Suprapubic skin (tissue), 4 donors: ENCODE data around the gene HSD11B1L. TPM values are rescaled to one million over a fixed set of nuclear protein-coding genes. Genes with fewer than 3 reads are reported as not detected.

Experiments used
- DNase-seq, 2 donors: peaks; one replicate each; pipeline ENCODE4 v3.0.0-alpha.2; 2019; ENCODE audit warnings: low spot score in 2 of 2
- H3K27ac ChIP-seq: fragments of 200-600 bp; sonication (generic); one replicate; pipeline ENCODE4 v1.5.1; 2019
- H3K27me3 ChIP-seq: fragments of 200-600 bp; sonication (generic); one replicate; pipeline ENCODE4 v1.5.1; 2019
- H3K36me3 ChIP-seq: fragments of 200-600 bp; sonication (generic); one replicate; pipeline ENCODE4 v1.5.1; 2019
- H3K4me1 ChIP-seq: fragments of 200-600 bp; sonication (generic); one replicate; pipeline ENCODE4 v1.5.1; 2019
- H3K4me3 ChIP-seq: fragments of 200-600 bp; sonication (generic); one replicate; pipeline ENCODE4 v1.5.1; 2019; ENCODE audit warnings: mild to moderate bottlenecking
- H3K9me3 ChIP-seq: fragments of 200-600 bp; sonication (generic); one replicate; pipeline ENCODE4 v1.5.1; 2019
- CTCF ChIP-seq, 2 donors: fragments of 200-600 bp in 1 of 2; fragments of 450-650 bp in 1 of 2; sonication (generic) in 1 of 2; IDR thresholded peaks; one replicate each; pipeline ENCODE4 v1.5.1; 2016 to 2019; ENCODE audit warnings: antibody characterized with exemption in 2 of 2, mild to moderate bottlenecking in 1 of 2, moderate library complexity in 1 of 2
- EP300 ChIP-seq: sonication (generic); formaldehyde crosslinking; IDR thresholded peaks from one replicate; pipeline ENCODE4 v1.6.1; 2017; ENCODE audit warnings: antibody characterized with exemption
- POLR2A ChIP-seq, 2 donors: fragments of 450-650 bp; IDR thresholded peaks; one replicate each; pipeline ENCODE4 v1.6.1; 2017; ENCODE audit warnings: antibody characterized with exemption in 2 of 2, mild to moderate bottlenecking in 2 of 2, moderate library complexity in 2 of 2
- POLR2AphosphoS5 ChIP-seq, 3 donors: sonication (generic); formaldehyde crosslinking; IDR thresholded peaks; one replicate each; pipeline ENCODE4 v1.6.1; 2017; ENCODE audit warnings: antibody characterized with exemption in 3 of 3
- WGBS: methylation state at CpG from one replicate; pipeline ENCODE4 v1.1.5; 2018; 5-methylcytosine and 5-hydroxymethylcytosine counted together
- total RNA-seq, 4 donors: library from RNA; depleted of rRNA; stranded (reverse); fragments of >200 nt; gene quantifications; one replicate each; pipeline ENCODE4 v1.1.0, GENCODE V29; 2016

Gene HSD11B1L
- total RNA-seq, 4 donors from 2014 or later: 11.6 to 19.0 (median 15.1) TPM

DNA sequence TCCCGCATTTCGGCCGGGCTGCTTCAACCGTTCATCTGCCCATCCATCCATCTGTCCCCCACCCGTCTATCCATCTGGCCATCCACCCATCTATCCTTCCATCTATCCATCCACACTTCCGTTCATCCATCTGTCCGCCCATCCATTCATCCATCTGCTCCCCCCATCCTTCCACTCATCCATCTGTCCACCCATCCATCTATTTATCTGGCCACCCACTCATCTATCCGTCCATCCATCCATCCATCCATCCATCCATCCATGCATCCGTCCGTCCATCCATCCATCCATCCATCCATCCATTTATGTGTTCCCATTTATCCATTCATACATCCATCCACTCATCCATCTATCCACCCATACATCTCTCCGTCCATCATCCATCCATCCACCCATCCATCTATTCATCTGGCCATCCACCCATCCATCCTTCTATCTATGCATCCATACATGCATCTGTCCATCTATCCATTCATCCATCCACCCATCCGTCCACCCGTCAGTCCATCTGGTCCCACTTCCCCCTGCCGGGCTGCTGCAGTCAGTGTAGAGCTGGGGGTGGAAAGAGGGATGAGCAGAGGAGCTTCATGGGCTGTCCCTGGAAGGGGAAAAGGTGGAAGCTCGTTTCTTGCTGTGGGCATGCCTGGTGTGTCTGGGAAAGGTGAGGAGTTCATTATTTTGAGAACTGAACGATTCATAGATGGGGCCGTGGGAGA, 722 bp downstream of the HSD11B1L start:
- TF ChIP-seq CTCF (IDR thresholded peaks at IDR 0.05) (no peak), POLR2AphosphoS5 (IDR thresholded peaks at IDR 0.05) (no peak), POLR2A (IDR thresholded peaks at IDR 0.05) (no peak), EP300 (no peak)
- Histone ChIP-seq H3K9me3 (no peaks in the 10 kb centered on the region), H3K4me1 (peaks cover 29% of the 10 kb centered on the region), H3K27me3 (no peaks in the 10 kb centered on the region), H3K27ac (no peak overlapping the region), H3K36me3 (no peaks in the 10 kb centered on the region), H3K4me3 (peak overlapping the region; percentile 76)
- DNase-seq: no peak
- WGBS: 67% methylated on average over 17 of the region's 17 CpGs

DNA sequence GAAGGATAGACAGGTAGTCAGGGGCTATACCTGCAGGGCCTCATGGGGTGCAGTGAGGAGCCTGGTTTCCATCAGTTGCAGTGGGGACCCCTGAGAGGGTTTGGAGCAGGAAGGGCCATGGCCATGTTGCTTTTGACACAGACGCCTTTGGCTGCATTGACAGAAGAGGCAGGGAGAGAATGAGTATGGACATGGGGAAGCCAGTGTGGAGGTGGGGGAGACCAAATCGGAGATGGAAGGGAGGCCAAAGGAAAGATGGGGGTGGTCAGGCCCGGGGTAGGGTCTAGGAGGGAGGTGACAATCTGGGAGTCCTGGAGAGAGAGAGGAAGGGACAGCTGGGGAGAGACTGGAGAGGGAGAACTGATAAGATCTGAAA, 1.3 kb downstream of the HSD11B1L start:
- Histone ChIP-seq H3K36me3 (no peaks in the 10 kb centered on the region), H3K4me3 (no peak overlapping the region), H3K9me3 (no peaks in the 10 kb centered on the region), H3K4me1 (peaks cover 34% of the 10 kb centered on the region), H3K27me3 (no peaks in the 10 kb centered on the region), H3K27ac (no peak overlapping the region)
- no peak for TF ChIP-seq POLR2AphosphoS5 (IDR thresholded peaks at IDR 0.05)
- WGBS: 87% methylated on average over 3 of the region's 3 CpGs
- DNase-seq: no peak

DNA sequence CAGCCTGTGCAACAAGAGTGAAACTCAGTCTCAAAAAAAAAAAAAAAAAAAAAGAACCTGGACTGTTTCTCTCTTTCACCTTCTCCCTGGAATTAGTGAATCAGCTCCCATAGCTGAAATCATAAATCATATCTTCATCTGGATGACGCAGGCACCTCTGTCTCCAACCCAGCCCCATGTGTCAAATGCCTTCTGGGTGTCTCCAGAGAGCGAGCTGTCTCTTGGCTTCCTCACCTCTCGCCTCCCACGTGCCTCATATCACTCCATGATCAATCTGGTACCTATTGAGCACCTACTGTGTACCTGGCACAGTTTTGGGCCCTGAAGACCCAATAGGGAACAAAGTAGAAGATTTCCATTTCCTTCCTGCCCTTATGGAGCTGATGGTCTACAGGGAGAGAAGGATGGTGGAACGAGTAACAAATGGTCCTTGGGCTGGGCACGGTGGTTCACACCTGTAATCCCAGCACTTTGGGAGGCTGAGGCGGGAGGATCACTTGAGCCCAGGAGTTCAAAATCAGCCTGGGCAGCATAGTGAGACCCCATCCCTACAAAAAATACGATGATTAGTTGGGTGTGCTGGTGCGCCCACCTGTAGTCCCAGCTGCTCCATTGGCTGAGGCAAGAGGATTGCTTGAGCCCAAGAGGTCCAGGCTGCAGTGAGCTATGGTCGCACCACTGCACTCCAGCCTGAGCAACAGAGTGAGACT, 2.5 kb downstream of the HSD11B1L start:
- Histone ChIP-seq H3K4me1 (peaks cover 40% of the 10 kb centered on the region), H3K9me3 (no peaks in the 10 kb centered on the region), H3K27ac (no peak overlapping the region), H3K4me3 (no peak overlapping the region), H3K36me3 (no peaks in the 10 kb centered on the region), H3K27me3 (no peaks in the 10 kb centered on the region)
- TF ChIP-seq POLR2AphosphoS5 (IDR thresholded peaks at IDR 0.05) (no peak), POLR2A (IDR thresholded peaks at IDR 0.05) (no peak), EP300 (no peak), CTCF (IDR thresholded peaks at IDR 0.05) (no peak)
- no peak for DNase-seq
- WGBS: 82% methylated on average over 10 of the region's 10 CpGs

DNA sequence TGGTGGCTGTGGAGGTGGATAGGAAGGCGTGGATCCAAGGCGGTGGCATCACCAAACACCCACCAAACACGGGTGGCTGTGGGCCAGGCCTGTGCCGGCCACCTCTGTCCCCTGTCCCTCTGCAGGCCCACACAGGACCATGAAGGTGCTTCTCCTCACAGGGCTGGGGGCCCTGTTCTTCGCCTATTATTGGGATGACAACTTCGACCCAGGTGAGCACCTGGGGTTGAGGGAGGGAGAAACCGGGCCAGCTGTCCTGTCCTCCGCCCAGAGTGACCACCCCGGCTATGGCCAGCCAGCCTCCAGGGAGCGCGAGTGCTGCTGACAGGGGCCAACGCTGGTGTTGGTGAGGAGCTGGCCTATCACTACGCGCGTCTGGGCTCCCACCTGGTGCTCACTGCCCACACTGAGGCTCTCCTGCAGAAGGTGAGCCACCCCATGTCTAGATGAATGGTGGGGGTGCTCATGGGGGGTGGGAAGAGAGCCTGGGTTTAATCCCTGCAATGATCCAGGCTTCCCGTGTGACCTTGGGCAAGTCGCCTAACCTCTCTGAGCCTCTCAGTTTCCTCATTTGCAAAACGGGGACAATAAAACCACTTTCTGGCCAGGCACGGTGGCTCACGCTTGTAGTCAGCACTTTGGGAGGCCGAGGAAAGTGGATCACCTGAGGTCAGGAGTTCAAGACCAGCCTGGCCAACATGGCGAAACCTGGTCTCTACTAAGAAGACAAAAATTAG, 4.0 kb downstream of the HSD11B1L start:
- no peaks in the 10 kb centered on the region for H3K27me3 ChIP-seq
- no peak overlapping the region for H3K4me3 ChIP-seq
- no peak for DNase-seq
- H3K4me1 ChIP-seq: peaks cover 37% of the 10 kb centered on the region
- H3K36me3 ChIP-seq: no peaks in the 10 kb centered on the region
- TF ChIP-seq CTCF (IDR thresholded peaks at IDR 0.05): no peak
- TF ChIP-seq POLR2AphosphoS5 (IDR thresholded peaks at IDR 0.05): no peak
- no peak for TF ChIP-seq EP300
- TF ChIP-seq POLR2A (IDR thresholded peaks at IDR 0.05): no peak
- H3K9me3 ChIP-seq: no peaks in the 10 kb centered on the region
- WGBS: 86% methylated on average over 13 of the region's 22 CpGs
- no peak overlapping the region for H3K27ac ChIP-seq

DNA sequence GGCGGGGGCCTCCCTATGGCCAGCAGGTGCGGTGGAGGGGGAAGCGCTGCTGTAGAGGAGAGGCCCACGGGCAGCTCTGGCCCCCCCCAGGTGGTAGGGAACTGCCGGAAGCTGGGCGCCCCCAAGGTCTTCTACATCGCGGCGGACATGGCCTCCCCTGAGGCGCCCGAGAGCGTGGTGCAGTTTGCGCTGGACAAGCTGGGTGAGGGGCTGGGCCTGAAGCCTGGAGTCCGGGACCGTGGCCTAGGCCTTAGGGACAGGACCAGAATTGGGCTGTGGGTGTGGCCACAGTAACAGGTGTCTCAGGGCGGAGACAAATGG, 5.5 kb downstream of the HSD11B1L start:
- Histone ChIP-seq H3K36me3 (no peaks in the 10 kb centered on the region), H3K4me3 (peak overlapping the region; percentile 61), H3K27ac (no peak overlapping the region), H3K27me3 (no peaks in the 10 kb centered on the region), H3K9me3 (no peaks in the 10 kb centered on the region), H3K4me1 (peaks cover 38% of the 10 kb centered on the region)
- TF ChIP-seq POLR2A (IDR thresholded peaks at IDR 0.05) (no peak), CTCF (IDR thresholded peaks at IDR 0.05) (no peak), POLR2AphosphoS5 (IDR thresholded peaks at IDR 0.05) (no peak), EP300 (no peak)
- peak in 1 of 2 donors; percentile 88 for DNase-seq
- 31% methylated on average over 9 of the region's 16 CpGs for WGBS
